Measurements from ENCODE around the gene KCNJ3. TPM values are rescaled to one million over a fixed set of nuclear protein-coding genes. Genes with fewer than 3 reads are reported as not detected.

Gene KCNJ3
- total RNA-seq, 1 donor from 2014 or later, result 1.5 TPM

GRCh38 chr2:154677401-154677800 is 21.1 kb upstream of the KCNJ3 start:
- Histone ChIP-seq H3K27ac (no peak overlapping the region), H3K36me3 (no peaks in the 10 kb centered on the region), H3K4me1 (no peaks in the 10 kb centered on the region), H3K27me3 (no peaks in the 10 kb centered on the region), H3K4me3 (no peak overlapping the region), H3K9me3 (no peaks in the 10 kb centered on the region)
- TF ChIP-seq, protein P1, sequence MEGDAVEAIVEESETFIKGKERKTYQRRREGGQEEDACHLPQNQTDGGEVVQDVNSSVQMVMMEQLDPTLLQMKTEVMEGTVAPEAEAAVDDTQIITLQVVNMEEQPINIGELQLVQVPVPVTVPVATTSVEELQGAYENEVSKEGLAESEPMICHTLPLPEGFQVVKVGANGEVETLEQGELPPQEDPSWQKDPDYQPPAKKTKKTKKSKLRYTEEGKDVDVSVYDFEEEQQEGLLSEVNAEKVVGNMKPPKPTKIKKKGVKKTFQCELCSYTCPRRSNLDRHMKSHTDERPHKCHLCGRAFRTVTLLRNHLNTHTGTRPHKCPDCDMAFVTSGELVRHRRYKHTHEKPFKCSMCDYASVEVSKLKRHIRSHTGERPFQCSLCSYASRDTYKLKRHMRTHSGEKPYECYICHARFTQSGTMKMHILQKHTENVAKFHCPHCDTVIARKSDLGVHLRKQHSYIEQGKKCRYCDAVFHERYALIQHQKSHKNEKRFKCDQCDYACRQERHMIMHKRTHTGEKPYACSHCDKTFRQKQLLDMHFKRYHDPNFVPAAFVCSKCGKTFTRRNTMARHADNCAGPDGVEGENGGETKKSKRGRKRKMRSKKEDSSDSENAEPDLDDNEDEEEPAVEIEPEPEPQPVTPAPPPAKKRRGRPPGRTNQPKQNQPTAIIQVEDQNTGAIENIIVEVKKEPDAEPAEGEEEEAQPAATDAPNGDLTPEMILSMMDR (IDR thresholded peaks at IDR 0.05), result no peak
- no peak for DNase-seq (ENCODE audit: low spot score in 2 of 2)
- intact Hi-C loops (cut with DNase I), result no loop called here

GRCh38 chr2:154681741-154682140 is 16.8 kb upstream of the KCNJ3 start:
- no peak overlapping the region for H3K27ac ChIP-seq
- no peak overlapping the region for H3K4me3 ChIP-seq
- H3K27me3 ChIP-seq, result no peaks in the 10 kb centered on the region
- intact Hi-C loops (cut with DNase I), result no loop called here
- no peak for DNase-seq (ENCODE audit: low spot score in 2 of 2)
- no peaks in the 10 kb centered on the region for H3K9me3 ChIP-seq
- H3K4me1 ChIP-seq, result no peaks in the 10 kb centered on the region
- no peaks in the 10 kb centered on the region for H3K36me3 ChIP-seq
- TF ChIP-seq, protein P1 (IDR thresholded peaks at IDR 0.05), result no peak

DNA sequence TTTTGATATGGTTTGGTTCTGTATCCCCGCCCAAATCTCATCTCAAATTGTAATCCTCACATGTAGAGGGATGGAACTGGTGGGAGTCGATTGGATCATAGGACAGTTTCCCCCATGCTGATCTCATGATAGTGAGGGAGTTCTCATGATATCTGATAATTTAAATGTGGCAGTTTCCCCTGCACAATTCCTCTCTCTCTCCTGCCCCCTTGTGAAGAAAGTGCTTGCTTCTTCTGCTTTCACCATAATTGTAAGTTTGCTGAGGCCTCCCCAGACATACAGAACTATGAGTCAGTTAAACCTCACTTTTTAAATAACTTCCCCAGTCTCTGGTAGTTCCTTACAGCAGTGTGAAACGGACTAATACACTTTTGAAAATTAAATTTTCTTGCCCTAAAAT is 12.3 kb upstream of the KCNJ3 start:
- H3K27ac ChIP-seq, result no peak overlapping the region
- intact Hi-C loops (cut with DNase I), result no loop called here
- no peaks in the 10 kb centered on the region for H3K9me3 ChIP-seq
- no peak for DNase-seq (ENCODE audit: low spot score in 2 of 2)
- TF ChIP-seq, protein P1 (IDR thresholded peaks at IDR 0.05), result peak in 1 of 3 experiments; percentile 24
- no peaks in the 10 kb centered on the region for H3K27me3 ChIP-seq
- no peak overlapping the region for H3K4me3 ChIP-seq
- no peaks in the 10 kb centered on the region for H3K4me1 ChIP-seq
- H3K36me3 ChIP-seq, result no peaks in the 10 kb centered on the region

DNA sequence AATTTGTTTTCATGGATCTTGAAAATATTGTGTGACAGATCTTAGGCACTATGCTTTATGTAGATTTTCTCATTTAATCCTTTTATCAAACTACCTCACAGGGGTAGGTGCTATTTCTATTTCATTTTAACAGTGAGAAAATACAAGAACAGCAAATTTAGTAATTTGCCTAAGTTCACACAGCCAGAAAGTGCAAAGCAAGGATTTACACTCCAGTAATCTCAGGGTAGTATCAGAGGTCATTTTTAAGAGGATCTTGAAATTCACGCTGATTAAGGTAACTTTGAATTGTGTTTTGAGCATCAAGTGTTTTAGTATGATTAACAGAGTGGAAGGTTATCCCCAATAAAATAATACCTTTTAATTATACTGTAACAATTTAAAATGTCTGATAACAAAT is 10.1 kb upstream of the KCNJ3 start:
- DNase-seq (ENCODE audit: low spot score in 2 of 2), result no peak
- no peaks in the 10 kb centered on the region for H3K27me3 ChIP-seq
- H3K9me3 ChIP-seq, result no peaks in the 10 kb centered on the region
- TF ChIP-seq, protein P1 (IDR thresholded peaks at IDR 0.05), result no peak
- H3K4me1 ChIP-seq, result peaks cover 0 to 5% of the 10 kb centered on the region in 2 donors
- no peak overlapping the region for H3K27ac ChIP-seq
- intact Hi-C loops (cut with DNase I), result no loop called here
- H3K4me3 ChIP-seq, result no peak overlapping the region
- H3K36me3 ChIP-seq, result no peaks in the 10 kb centered on the region

GRCh38 chr2:154689158-154689557 is 9.3 kb upstream of the KCNJ3 start:
- Histone ChIP-seq H3K9me3 (no peaks in the 10 kb centered on the region), H3K27me3 (no peaks in the 10 kb centered on the region), H3K4me3 (no peak overlapping the region), H3K4me1 (peaks cover 0 to 5% of the 10 kb centered on the region in 2 donors), H3K27ac (no peak overlapping the region), H3K36me3 (no peaks in the 10 kb centered on the region)
- intact Hi-C loops (cut with DNase I), result no loop called here
- DNase-seq (ENCODE audit: low spot score in 2 of 2), result no peak
- TF ChIP-seq, protein P1 (IDR thresholded peaks at IDR 0.05), result no peak

DNA sequence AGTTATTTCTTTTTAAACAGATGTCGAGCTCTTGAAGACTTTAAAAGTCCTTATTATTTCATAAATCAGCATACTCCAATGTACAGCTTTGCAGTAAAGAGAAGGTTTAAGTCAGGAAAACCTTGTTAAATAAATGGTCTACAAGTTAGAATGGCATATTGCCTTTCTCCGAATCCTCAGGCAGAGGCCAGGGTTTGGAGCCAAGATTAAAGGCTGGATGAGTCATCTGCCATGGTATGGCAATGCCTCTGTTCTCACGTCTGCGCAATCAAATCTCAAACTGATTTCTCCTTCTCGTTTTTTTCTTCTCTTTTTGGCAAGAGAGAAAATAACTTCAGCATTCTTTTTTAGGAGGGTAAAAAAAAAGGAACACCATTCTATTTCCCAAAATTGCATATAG is 5.6 kb upstream of the KCNJ3 start:
- no peaks in the 10 kb centered on the region for H3K9me3 ChIP-seq
- H3K36me3 ChIP-seq, result no peaks in the 10 kb centered on the region
- intact Hi-C loops (cut with DNase I), result loop anchor here (5.0 to 10.0 kb wide), 2 partner anchors 71 to 238 kb away; no protein-coding TSS in a partner anchor
- H3K27ac ChIP-seq, result no peak overlapping the region
- H3K27me3 ChIP-seq, result no peaks in the 10 kb centered on the region
- peak in 1 of 2 donors; percentile 66 for DNase-seq (ENCODE audit: low spot score in 2 of 2)
- peaks cover 0 to 5% of the 10 kb centered on the region in 2 donors for H3K4me1 ChIP-seq
- H3K4me3 ChIP-seq, result no peak overlapping the region
- TF ChIP-seq, protein P1 (IDR thresholded peaks at IDR 0.05), result no peak
